ENCODE data around the gene OSTC.

OSTC gene

DNA sequence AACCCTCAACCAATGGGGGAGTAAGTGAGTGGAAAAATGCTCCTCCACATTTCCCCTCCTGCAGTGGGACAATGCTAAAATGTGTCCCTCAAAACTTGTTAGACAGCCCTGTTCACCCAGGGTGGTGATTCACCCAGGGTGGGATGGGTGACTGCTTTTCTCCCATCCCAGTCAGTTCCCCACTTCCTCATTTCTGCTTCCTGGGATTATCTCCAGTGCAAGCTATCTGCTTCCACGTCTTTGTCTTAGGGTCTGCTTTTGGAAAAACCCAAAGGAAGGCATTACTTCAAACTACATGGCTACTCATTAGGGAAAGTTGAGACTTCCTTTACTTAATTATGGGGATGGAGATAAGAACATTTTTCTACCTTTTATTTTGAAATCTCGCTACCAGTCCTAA is 67.0 kb downstream of the OSTC start:
- H3K9ac ChIP-seq (ENCODE audit: low read length) = no peak overlapping the region
- H3K4me1 ChIP-seq (ENCODE audit: insufficient read depth, low read length, severe bottlenecking) = no peaks in the 10 kb centered on the region
- H3K9me2 ChIP-seq (ENCODE audit: low read depth, low read length) = no peaks in the 10 kb centered on the region
- no peaks in the 10 kb centered on the region for H3K9me3 ChIP-seq (ENCODE audit: low read length)
- no peak overlapping the region for H3K4me2 ChIP-seq (ENCODE audit: low read length)
- no peaks in the 10 kb centered on the region for H4K20me1 ChIP-seq (ENCODE audit: insufficient read depth, low read length)
- H2AFZ ChIP-seq (ENCODE audit: low read length) = no peak overlapping the region
- no peak overlapping the region for H3K4me3 ChIP-seq (ENCODE audit: low read depth, low read length, poor library complexity, severe bottlenecking)
- no peak overlapping the region for H3K27ac ChIP-seq (ENCODE audit: low read depth, low read length, poor library complexity, severe bottlenecking)
- H3K27me3 ChIP-seq (ENCODE audit: insufficient read depth, low read length) = no peaks in the 10 kb centered on the region
- no peaks in the 10 kb centered on the region for H3K79me2 ChIP-seq (ENCODE audit: insufficient read depth, low read length)
- H3F3A ChIP-seq (ENCODE audit: insufficient read depth, low read length) = no peaks in the 10 kb centered on the region
- H3K36me3 ChIP-seq (ENCODE audit: insufficient read depth, low read length) = no peaks in the 10 kb centered on the region
- no peak for TF ChIP-seq EZH2 (IDR thresholded peaks at IDR 0.05; ENCODE audit: borderline replicate concordance, low read length)
- no peak for TF ChIP-seq CTCF (IDR thresholded peaks at IDR 0.05; ENCODE audit: low read length)

Data from OCI-LY1 (cell line).